Left renal cortex interstitium (tissue), 4 donors: Measurements from ENCODE around the gene STOX2. TPM values are rescaled to one million over a fixed set of nuclear protein-coding genes. Genes with fewer than 3 reads are reported as not detected.
"Not testable (repeated sequence)": the region's sequence is repeated elsewhere in the genome, so short reads cannot be mapped to it uniquely, and the experiment has no call there.

Source experiments
- DNase-seq, 4 donors: peaks; one replicate each; pipeline ENCODE4 v3.0.0-alpha.2; 2013; ENCODE audit warnings: low read depth in 4 of 4, low spot score in 2 of 4, missing footprints in 1 of 4
- polyA plus RNA-seq, 4 donors: library from polyadenylated mRNA; unstranded; fragments of 120-200 nt; gene quantifications; one replicate each; pipeline ENCODE4 v1.2.1, GENCODE V29; 2013; ENCODE audit not compliant: insufficient read length in 4 of 4

STOX2 gene
- polyA plus RNA-seq, 4 donors: 8.8 to 12.8 (median 10.4) TPM

DNA sequence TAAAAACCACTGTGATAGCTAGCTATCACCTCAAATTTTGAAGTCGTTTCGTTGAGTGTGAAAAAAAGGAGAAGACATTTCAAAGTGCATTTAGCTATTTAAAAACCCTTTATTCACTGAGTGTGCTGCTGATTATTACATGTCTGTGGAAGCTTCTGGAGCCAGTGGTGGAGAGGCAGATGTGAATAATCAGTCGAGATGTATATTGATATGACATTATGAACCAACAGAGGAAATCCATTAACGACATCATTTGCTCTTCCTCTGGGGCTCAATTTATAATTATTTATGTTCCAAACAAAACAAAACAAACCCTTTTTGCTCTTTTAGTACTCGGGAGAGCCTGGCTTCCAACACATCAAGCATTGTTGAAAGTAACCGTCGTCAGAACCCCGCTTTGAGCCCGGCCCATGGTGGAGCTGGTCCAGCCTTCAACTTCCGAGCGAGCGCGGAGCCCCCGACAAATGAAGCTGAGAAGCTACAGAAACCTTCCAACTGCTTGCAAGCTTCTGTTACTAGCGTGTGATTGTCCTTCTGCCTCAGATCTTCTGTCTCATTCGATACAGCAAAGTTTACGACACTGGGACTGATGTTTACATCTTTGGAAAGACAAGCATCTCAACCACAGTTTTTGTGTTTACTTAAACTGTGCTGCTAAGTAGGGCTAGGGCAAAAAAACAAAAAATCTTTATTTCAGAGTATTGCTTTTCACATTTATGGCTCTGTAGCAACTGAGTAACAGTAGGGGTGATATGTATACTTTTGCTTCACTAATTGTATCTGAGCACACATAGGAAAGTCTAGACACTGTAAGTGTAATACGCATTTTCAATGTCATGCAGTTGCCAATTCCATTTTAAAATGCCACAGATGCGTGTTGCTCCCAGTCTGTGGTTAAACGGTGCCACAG lies 111.9 kb downstream of the STOX2 start:
- DNase-seq: peak in 2 of 4 donors; percentile 60 to 63

- no peak for DNase-seq
These were observed 114.0 kb downstream of the STOX2 start for GRCh38 chr4:184019076-184019475.

DNA sequence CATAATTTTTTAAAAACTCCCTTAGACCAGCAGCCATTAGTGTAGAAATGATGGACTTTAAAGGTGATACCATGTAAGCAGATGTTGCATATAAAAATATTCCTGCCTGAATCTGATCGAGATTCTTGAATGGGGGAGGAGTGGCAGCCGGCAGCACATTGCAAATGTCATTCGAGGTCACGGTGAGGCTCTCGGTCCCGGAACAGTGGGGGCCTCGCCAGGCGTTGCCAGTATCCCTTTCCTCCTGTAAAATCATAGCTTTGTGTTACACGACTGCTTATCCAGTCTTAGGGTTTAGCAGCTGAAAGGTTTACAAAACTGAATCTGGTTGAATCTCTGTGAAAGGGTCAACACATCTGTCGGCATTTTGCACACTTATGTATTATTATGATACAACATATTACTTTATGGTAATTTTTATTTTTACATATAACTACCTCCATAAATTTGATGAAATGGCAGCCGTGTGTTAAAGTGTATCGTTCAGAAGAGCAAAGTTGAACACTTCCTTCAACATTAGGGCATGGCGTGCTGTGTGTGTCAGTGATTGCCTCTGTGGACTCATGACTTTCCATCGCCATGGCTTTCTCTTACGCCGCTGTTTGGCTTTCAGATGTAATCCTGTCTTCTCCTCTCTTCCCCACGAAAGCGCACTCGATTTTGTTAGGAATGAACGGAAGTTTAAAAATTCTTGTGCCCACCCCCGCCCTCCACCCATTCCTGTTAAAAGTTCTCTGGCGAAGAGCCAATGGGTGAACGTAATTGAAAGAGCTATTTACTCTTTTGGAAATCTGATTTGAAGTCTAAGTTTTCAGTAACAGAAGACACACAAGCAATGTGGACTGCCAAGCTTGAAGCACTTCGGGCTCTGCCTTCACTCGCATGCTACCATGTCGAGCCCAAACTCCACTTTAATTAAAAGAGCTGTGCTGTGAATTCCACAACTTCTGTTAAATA lies 114.8 kb downstream of the STOX2 start:
- DNase-seq: no peak

- DNase-seq: no peak
These were observed 116.3 kb downstream of the STOX2 start for GRCh38 chr4:184021389-184021788.

DNA sequence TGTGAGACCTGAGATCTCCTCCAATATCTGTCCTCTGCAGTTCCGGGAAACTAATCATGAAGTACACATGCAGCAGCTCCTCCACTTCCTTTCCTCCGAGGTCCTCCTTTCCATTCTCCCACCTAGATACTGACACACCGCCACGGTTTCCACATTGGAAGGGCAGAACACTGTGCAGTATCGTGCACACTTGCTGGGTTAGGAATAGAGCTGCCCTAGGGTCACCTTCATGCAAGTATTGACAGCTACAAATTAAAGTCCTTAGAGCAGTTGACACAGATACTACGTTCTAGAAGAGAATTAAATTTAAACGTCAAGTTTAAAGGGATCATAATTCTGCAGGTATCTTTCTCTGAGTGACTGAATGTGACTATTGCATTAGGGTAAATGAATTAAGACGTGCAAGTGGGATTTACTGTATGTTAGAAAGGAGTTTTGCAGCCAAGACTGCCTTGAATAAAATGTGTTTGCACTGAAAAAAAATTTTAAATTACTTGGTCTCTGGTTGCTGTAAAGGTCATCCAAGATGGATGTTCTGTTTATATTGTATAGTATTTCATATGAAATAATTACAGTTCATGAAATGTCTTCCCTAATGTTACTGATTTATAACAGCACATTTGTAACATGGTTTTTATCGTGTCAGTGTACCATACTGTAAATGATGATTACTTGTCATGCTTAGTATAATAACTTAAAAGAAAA lies 117.7 kb downstream of the STOX2 start:
- DNase-seq: no peak

DNA sequence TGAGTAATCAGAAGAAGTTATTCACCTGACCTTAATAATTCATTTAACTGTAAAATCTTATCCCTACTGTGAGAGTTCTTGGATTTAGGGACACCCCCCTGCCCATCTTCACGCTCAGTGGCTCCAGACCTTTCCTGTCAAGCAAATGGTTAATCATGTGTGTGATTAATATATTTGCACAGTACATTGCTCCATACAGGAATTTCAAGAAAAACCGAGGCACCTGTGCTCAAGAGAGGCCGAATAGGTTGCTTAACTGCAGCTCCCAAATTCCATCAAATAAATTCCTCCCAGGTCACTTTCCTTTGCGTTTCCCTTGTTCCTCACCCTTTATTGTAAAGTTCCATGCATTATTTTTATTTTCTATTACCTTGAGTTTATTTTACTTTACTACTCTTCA lies 119.5 kb downstream of the STOX2 start:
- DNase-seq: no peak

- DNase-seq: no peak
These were observed 123.7 kb downstream of the STOX2 start for GRCh38 chr4:184028561-184029374.

DNA sequence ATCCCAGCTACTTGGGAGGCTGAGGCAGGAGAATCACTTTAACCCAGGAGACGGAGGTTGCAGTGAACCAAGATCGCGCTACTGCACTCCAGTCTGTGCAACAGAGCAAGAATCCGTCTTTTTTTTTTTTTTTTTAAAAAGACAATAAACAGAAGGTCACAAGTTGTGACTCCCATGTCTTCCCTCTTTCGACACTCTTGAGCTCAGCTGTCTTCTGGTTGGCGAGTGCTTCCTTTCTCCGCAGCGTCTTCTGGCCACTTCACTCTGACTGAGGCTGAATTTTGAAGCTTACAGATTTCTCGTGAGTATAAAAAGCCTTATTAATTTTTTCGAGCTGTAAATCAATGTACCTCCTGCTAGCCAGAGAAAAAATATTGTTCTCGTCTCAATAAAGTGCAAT lies 124.9 kb downstream of the STOX2 start:
- DNase-seq: no peak

GRCh38 chr4:184030764-184031163 lies 125.7 kb downstream of the STOX2 start:
- DNase-seq: no peak

DNA sequence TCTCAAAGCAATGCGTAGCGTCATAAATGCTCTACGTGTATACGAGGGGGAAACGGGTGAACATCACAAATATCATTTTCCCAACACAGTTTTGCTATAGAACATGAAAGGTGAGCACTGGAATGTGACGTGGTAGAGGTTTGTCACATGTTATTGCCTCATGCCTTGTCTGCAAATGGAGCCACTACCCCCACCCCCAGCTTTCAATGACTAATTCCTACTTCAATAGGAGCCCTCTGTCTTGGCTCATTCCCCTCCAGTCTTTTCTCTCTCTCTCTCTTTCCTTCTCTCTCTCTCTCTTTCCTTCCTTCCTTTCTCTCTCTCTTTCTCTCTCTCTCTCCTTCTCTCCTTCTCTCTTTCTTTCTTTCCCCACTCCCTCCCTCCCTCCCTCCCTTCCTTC lies 127.0 kb downstream of the STOX2 start:
- DNase-seq: no peak

- DNase-seq: no peak
These were observed 134.9 kb downstream of the STOX2 start for GRCh38 chr4:184039963-184040383.

DNA sequence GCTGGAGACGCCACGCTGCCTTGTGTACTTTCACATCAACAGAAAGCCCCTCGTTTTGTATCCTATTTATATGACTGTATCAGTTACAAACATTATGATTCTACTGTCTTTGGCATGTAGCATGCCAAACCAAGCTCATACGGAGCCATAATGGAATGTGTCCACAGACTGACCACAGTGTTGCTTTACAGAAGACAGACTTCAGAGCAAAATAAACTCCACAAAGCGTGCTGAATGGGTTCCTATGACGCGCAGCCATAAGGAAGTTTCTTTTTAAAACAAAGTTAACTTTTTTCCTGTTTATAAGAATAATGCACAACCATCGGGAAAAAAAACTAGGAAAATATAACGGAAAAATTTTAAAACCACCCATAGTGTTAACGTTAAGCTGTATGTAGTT lies 136.0 kb downstream of the STOX2 start:
- DNase-seq: no peak

- no peak for DNase-seq
These were observed 141.0 kb downstream of the STOX2 start for GRCh38 chr4:184046148-184046547.

GRCh38 chr4:184051262-184051661 lies 146.2 kb downstream of the STOX2 start:
- DNase-seq: not testable (repeated sequence)

- DNase-seq: no peak
These were observed 147.5 kb downstream of the STOX2 start for GRCh38 chr4:184052616-184053015.

GRCh38 chr4:184053434-184053833 lies 148.3 kb downstream of the STOX2 start:
- no peak for DNase-seq

DNA sequence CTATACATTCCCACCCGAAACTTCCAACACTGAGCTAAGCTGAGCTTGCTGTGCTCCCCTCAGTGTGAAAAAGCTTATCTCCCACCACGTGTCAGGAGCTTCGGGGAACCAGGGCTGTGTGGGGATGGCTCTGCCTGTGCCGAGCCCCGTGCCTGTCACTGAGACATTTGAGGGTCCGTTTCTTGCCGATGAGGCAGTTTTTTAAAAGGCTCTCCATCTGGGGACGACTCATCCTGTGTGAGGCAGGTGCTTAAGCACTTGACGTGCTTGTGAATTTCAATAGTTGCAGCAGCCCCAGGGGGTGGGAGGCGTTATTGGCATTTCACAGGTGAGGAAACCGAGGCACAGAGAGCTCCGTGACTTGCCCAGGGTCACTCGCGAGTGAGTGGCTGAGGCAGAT lies 151.8 kb downstream of the STOX2 start:
- DNase-seq: no peak

DNA sequence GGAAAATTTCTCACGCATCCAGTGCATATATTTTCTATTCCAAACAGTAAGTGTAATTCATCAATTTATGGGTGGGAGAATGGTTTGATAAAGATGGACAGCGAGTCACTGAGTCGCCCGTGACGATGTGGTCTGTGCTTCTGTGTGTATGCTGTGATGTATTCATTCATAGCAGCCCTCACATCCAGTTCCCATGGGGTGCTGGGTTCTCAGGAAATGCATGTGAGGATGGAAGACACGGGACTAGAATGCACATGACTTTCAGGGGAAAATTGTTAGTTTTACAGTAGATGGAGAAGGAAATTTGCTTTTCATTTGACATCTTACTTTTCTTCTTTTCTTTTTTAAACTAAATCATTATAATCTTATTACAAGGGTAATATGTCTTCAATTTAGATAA lies 152.9 kb downstream of the STOX2 start:
- no peak for DNase-seq

DNA sequence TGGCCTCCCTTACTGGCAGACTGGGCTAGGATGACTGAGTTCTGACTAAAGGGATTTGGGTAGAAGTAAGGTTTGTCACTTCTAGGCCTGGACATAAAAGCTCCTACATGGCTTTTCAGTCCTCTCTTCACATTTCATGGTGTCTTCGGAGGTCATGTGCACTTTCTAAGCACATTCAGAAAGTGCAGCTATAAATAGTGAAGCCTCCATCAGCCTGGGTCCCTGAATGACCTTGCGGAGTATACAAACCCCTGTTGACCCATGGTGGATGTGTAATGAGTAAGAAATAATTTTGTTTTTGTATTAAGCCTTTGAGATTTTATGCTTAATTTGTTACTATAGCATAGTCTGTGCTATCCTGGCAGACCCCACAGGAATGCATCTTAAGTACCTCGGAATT lies 154.0 kb downstream of the STOX2 start:
- no peak for DNase-seq

- DNase-seq: no peak
These were observed 156.5 kb downstream of the STOX2 start for GRCh38 chr4:184061582-184061981.
